8988T (cell line): ENCODE data around the gene PHIP.
"Not testable (repeated sequence)": the region's sequence is repeated elsewhere in the genome, so short reads cannot be mapped to it uniquely, and the experiment has no call there.

ENCODE experiments used
- DNase-seq: peaks from one replicate; pipeline ENCODE4 v3.0.0; 2011

The PHIP gene

DNA sequence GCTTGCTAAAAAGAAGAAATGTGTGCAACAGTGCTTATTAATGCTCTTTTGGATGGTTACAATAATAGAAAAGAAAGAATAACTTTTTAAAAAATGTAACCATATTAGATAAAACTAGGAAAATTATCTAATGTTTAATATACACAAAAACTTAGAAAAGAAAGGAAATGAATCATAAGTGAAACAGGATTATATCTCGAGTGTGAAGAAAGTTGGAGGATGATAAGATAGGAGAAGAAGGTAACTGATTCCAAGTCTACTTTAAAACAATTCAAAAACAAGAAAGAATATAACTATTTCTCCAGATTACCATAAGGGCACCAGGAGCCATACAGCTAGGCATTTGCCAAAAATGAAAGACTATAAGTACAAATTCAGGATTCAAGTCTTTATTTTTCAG is 73.0 kb downstream of the PHIP start:
- DNase-seq: no peak

DNA sequence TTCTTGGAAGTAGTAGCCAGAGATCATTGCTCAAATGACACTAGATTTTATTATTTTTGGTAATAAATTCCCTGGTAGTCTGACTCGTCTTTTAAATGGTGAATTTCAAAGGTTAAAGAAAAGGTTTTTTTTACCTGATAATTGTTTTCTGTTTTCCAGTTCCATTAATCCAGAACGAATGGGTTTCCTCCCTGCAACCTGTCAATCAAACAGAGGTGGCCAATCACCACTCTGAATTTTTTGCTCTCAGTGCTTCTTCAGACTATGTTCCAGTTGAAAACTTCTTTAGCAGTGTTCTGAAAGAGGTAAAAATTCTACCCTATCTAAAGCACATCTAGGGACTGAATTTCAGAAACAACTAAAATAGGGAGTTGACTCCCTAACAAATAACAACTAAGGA is 73.8 kb downstream of the PHIP start:
- no peak for DNase-seq

DNA sequence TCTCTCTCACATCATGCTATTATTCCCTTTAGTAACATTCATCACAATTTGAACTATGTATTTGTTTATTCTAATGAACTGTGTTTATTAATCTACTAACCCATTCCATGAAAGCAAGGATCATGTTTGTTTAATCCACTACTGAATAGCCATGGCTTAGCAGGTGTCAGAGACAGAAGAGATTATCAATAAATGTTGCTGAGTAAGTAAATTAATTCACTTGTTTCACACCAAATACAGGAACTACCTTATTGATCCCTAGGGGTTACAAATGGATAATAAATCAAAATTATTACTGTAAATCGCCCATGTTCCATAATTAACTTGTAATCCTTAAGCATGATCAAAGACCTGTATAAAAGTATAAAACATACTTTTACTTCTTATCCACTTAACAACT is 76.6 kb downstream of the PHIP start:
- no peak for DNase-seq

DNA sequence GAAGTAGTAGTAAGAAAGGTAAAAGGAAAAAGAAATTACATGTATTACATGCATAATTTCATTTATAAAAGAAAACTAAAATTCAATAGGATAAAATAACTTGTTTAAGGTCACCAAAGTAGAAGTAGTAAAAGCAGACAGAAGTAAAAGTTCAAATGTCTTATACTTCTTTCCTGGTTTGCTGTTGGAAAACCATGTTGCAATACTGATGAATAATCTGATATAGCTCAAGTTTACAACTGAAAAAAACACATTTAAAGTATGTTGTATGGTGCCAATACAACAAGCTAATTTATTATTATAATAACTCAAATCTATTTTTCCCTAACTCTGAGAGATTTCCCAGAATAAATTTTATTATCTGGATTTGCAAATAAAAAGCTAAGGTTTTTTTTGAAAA is 78.3 kb downstream of the PHIP start:
- DNase-seq: no peak

DNA sequence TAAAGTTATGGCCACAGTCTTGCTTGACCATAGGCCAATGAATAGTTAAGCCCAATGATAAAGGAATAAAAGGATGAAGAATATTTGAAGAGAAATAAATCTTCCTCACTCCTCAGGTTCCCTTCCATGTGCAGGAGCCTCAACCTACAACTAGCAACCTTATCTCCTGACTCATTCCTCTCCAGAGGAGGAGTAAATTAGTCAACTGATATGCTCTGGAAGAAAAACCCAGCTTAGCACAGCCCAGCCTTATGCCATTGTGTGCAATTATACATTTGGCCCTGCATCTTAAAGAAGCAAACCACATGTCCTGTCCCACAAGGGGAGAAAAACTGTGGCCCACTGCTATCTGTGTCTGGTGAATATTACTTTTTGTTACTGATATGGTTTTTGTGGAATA is 82.1 kb downstream of the PHIP start:
- no peak for DNase-seq

DNA sequence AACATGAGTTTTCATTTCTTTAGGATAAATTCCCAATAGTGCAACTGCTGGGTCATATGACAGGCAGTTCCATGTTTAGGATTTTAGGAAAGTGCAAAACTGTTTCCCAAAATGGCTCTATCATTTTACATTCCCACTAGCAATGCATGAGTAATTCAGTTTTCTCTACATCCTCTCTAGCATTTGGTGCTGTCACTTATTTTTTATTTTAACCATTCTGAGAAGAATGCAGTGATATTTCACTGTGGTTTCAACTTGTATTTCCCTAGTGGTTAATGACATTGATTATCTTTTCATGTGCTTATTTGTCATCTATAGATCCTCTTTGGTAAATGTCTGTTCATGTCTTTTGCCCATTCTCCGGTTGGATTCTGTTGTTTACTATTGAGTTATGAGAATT is 82.7 kb downstream of the PHIP start:
- no peak for DNase-seq

DNA sequence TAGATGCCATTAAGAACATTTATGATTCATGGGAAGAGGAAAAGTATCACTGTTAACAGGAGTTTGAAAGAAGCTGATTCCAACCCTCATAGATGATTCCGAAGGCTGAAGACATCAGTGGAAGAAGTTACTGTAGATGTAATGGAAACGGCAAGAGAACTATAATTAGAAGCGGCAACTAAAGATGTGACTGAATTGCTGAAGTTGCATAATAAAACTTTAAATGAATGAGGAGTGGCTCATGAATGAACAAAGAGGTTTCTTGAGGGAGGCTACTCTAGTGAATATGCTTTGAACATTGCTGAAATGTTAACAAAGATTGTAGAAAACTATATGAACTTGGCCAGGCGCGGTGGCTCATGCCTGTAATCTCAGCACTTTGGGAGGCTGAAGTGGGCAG is 84.1 kb downstream of the PHIP start:
- no peak for DNase-seq

DNA sequence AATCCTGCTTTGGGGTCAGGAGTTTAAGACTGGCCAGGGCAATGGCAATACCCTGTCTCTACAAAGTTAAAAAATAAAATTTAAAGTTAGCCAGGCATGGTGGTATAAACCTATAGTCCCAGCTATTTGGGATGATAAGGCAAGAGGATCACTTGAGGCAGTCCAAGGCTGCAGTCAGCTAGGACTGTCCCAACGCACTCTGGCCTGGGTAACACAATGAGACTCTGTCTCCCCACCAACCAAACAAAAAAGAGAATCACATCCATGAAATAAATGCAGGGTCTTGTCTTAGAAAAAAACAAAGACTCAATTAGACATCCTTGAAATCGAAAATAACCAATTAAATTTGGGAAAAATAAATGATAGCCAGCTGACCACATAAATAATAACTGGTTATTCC is 88.9 kb downstream of the PHIP start:
- DNase-seq: no peak

DNA sequence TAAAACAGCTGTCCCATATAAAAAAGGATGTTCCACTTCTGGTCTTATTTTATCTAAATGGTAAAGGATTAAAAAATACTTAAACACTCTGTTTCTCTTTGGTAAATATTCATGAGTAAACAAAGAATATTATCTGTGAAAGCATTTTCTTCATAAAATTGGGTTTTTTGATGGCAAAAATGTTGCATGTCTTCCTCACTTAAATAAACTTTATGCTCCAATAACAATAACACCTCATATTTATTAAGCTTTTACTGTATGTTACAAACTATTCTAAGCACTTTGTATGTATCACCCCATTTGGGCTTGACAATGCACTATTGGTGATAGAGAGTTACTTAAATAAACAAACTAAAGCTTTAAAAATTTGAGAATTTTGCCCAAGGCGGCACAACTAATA is 91.9 kb downstream of the PHIP start:
- no peak for DNase-seq

DNA sequence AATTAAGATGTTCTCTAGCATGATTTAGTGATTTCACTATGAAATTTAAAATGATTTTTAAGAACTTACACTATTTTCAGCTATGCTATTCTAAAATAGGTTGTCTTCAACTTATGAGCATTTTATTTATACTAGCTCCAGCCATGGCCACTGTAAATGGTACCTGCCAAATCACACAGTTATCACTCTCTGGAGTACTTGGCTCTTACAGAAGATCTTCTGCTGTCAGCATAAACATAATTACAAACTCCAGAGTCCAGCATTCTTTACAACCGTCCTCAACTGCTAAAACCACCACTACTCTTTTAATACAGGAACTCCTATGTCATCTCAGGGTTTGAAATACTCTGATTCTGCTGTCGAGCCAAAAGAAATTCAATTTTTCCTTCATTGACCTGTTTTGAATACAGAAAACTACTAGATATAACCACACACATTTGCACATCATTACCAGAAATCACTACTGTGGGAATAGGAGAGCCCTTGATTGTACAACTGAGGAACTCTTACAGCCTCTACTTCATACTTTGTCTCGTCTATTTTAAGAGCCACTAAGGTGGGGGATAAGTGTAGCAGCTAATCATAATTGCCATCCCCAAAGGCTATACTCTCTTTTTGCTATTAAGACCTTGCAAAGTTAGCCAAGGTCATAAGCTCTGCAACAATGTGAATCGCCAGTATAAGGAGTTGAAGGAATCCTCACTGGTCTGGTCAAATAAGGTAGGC is 93.7 kb downstream of the PHIP start:
- no peak for DNase-seq

DNA sequence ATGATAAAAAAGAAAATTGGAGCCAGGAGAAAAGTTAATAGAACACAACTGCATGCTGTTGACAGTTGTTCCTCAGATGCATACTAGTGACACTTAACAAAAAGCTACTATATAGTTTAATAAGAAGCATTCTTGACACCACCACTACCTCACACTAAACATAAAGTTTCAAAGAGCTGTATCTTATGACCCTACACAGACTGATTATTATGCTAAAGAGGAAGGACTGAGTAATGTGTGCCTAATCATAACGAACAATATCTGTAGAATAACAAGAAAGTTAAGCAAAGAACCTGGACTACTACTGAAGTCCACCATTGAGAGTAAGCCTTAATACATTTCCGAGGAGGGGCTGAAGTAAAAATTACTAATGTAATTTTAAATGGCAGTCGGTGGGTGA is 110.9 kb downstream of the PHIP start:
- DNase-seq: no peak

DNA sequence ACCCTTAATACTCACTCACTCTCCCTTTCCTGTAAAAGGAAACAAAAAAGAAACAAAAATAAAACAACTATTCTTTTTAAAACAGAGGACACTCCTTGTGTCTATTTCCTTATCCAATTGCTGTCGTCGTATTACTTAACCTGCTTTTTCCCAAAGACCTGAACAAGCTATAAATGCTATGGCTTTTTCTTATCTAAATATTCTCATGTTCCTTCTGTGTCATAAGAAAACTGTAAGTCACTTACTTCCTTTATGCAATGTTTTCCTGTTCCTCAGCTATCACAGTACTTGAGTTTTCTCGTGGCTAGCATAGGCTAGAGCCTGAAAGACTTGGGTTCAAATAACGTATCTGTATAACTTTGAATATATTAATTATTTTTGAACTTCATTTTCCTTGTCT is 111.5 kb downstream of the PHIP start:
- no peak for DNase-seq

DNA sequence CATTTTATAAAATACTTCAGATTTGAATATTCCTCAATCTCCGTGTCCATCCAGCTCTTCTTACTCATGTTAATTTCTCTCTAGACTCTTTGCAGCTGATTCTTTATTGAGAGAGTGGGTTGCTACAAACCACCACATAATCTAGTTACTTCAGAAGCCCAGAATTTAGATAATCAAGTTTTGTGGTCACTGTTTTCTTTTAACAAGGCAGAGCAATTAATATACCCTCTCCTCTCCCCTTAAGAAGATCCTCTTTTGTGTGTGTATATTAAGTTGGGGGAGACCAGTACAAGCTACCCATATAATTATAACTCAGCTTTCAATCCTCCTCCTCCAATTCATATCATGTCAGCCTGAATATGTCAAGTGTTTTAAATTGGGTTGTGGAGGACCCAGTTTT is 115.6 kb downstream of the PHIP start:
- no peak for DNase-seq

DNA sequence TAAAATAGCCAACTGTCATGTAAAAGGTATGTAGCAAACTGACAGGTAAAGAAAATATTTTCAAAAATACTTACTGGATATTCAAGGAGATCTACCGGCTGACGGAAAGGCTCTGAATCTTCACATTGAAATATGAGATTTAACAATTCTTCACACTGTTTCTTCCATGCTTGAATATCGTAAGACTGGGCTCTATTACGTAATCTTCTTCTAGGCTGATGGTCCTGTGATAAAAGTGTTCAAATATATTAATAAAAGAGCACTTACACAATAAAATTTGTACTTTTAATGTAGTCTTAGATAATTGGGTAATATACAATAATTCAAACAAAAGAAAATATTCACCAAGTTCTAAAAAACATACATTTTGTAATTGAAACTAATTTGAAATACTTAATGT is 123.3 kb downstream of the PHIP start:
- DNase-seq: no peak

DNA sequence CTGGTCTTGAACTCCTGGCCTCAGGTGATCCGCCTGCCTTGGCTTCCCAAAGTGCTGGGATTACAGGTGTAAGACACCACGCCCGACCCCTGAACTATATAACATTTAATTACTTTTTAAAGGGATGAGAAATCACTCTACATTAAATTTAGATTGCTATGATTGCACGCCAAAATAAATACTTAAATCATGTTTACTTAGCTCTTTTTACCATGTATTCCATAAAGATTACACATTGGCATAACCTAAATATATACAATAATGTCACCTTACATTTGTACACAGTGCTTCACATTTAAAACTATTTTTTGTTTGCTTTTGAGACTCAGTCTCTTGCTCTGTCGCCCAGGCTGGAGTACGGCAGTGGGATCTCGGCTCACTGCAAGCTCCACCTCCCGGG is 124.3 kb downstream of the PHIP start:
- no peak for DNase-seq

DNA sequence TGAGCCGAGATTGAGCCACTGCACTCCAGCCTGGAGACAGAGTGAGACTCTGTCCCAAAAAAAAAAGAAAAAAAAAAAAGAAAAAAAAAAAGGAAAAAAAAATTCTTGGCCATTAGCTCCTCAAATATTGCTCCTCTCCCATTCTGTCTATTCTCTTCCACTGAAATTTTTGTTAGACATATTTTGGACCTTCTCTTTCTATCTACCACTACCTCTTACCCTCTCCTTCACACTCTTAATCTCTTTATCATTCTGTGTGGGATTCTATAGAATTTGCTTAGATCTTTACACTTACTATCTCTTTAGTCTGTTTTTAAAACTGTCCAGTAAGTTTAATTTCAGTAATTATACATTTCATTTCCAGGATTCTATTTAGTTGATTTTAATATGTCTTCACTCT is 125.7 kb downstream of the PHIP start:
- no peak for DNase-seq

DNA sequence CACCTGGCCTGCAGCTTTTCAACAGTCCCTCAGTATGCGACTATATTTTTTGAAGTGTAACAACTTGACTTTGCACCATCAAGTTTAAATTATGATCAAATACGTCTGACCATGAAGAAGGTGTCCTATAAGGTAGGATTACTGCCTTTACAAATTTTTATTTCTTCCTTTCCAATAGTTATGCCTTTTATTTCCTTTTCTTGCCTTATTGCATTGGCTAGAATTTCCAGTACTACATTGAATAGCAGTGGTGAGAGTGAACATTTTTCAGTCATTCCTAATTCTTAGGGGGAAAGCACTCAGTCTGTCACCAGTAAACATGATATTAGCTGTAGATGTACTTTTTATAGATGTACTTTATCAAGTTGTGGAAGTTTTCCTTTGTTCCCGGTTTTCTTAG is 129.3 kb downstream of the PHIP start:
- DNase-seq: no peak

DNA sequence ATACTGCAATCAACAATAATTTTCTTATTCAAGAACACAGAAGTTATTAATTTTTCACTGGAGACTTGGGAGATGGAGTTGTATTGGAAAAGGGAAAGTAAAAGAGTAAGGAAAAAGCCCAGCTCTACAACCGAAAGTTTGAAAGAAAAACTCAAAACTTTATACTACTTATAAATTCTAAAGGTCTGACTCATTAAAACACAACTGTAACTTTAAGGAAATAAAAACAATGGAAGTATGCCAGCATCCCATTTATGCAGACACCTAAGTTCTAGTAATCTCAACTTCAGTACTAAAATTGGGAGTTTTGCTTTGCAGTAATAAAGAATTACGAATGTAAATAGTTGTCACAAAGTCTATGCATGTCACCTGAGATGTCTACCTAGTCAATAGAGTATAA is 130.1 kb downstream of the PHIP start:
- no peak for DNase-seq

DNA sequence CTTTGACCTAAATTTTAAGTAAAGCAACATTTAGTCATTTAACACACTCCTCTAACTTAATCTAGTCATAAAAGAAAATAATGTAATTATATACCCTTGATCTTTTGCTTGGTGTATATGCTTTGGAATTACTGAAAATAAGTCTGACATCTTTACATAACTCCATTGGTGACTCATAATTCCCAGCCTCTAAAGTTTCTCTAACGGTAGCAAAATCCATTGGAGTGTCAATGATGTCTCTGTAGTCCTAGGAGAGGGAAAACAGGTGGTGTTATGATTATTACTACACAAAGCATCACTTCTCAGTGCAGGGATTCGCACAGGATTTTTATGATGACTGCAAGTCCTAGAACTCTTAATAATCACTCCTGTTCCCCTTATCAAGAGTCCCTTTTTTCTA is 130.5 kb downstream of the PHIP start:
- no peak for DNase-seq

DNA sequence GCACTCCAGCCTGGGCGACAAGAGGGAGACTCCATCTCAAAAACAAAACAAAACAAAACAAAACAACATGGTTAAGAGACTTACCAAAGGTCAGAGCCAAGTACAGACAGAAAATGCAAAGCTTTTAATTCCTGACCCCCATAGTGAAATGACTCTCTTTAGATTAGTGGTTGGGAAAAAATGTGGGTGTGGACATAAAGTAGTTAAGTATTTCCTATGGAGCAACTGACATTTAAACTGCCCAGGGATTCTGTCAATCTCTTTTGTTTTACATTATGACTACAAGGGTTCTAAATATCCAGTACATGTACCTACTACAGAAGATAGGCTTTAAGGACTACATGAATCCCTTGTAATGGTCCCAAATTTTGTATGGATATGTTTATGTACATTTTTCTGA is 135.6 kb downstream of the PHIP start:
- DNase-seq: no peak

DNA sequence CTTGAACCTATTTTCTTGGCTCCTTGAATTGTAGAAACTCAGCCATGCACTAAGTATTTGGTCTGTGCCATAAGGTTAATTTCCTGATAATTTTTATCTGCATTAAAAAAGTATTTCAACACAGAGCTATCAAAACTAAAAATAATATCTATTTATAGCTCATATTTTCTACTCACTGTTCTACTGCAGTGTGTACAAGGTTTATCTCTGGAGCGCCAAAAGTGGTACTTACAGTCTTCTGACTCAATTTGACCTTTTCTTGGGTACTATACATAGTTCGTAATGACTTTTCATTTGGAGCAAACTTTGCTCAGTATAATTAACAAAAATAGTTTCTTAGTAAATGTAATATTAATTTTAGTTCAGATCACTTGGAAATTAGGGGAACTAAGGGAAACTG is 141.5 kb downstream of the PHIP start:
- no peak for DNase-seq

DNA sequence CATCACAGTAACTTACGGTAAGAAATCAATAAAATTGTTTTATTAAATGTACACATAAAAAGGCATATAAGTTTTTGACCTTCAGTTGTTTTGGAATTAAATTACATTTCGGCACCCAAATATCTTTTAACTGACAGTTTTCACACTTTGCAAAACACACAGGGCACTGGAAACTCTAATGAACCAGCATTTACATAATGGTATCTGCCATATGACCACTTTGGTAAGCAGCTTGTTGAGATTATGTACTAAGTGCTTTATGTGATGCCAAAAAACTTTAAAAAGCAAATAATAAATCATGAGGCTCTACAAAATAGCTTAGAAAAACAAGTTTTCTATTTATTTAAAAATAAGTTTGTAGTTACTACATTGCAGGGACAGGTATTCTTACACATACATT is 142.5 kb downstream of the PHIP start:
- DNase-seq: no peak

DNA sequence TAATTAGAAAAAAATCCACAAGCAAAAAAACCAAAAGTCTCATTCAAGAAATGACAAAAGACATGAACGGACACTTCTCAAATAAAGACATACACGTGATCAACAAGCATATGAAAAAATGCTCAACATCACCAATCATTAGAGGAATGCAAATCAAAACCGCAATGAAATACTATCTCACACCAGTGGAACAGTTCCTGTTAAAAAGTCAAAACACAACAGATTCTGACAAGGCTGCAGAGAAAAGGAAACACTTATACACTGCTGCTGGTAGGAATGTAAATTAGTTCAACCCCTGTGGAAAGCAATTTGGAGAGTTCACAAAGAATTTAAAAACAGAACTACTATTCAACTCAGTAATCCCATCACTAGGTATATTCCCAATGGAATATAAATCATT is 152.7 kb downstream of the PHIP start:
- DNase-seq: no peak

DNA sequence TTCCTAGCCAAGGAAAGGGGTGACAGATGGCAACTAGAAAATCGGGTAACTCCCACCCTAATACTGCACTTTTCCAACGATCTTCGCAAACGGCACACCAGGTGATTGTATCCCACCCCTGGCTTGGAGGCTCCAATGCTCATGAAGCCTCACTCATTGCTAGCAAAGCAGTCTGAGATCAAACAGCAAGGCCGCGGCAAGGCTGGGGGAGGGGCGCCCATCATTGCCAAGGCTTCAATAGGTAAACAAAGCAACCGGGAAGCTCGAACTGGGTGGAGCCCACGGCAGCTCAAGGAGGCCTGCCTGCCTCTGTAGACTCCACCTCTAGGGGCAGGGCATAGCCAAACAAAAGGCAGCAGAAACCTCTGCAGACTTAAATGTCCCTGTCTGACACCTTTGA is 156.9 kb downstream of the PHIP start:
- not testable (repeated sequence) for DNase-seq

DNA sequence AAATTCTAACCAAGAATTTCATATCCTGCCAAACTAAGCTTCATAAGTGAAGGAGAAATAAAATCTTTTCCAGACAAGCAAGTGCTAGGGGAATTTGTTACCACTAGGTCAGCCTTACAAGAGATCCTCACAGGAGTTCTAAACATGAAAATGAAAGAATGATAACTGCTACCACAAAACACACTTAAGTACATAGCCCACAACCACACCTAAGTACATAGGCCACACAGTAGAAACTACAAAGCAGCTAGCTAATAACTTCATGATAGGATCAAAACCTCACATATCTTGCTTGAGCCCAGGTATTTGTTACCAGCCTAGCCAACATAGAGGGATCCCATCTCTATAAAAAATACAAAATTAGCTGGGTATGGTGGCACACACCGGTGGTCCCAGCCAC is 160.3 kb downstream of the PHIP start:
- DNase-seq: no peak

DNA sequence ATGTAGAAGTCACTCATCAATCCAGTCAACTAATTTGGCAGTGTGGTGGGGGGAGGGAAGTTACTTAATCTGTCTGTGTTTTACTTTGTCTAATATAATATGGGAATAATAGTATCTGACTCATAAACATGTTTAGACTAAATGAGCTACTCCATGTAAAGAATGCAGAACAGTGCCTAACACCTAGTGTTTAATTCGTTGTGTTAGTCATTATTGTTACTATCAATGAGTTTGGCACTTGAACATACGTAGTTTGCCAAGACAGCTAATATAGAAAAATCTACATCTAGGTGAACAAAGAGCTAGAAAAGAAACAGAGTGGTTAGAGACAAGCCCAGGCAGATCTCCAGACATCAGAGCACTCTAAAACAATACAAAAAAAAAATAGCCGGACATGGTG is 161.6 kb downstream of the PHIP start:
- no peak for DNase-seq
